GM12874 (cell line): ENCODE results near the gene PTPRG.

Source experiments
- TF ChIP-seq, protein P1 (sequence below): IDR thresholded peaks from 2 replicates; pipeline ENCODE4 v1.5.1; 2011; ENCODE audit warnings: low read depth, mild to moderate bottlenecking, control low read depth, low read length, moderate library complexity; ENCODE audit not compliant: insufficient read depth

Gene PTPRG

GRCh38 chr3:62261121-62261520, 699.8 kb downstream of the PTPRG start:
- TF ChIP-seq, protein P1, sequence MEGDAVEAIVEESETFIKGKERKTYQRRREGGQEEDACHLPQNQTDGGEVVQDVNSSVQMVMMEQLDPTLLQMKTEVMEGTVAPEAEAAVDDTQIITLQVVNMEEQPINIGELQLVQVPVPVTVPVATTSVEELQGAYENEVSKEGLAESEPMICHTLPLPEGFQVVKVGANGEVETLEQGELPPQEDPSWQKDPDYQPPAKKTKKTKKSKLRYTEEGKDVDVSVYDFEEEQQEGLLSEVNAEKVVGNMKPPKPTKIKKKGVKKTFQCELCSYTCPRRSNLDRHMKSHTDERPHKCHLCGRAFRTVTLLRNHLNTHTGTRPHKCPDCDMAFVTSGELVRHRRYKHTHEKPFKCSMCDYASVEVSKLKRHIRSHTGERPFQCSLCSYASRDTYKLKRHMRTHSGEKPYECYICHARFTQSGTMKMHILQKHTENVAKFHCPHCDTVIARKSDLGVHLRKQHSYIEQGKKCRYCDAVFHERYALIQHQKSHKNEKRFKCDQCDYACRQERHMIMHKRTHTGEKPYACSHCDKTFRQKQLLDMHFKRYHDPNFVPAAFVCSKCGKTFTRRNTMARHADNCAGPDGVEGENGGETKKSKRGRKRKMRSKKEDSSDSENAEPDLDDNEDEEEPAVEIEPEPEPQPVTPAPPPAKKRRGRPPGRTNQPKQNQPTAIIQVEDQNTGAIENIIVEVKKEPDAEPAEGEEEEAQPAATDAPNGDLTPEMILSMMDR: no peak

DNA sequence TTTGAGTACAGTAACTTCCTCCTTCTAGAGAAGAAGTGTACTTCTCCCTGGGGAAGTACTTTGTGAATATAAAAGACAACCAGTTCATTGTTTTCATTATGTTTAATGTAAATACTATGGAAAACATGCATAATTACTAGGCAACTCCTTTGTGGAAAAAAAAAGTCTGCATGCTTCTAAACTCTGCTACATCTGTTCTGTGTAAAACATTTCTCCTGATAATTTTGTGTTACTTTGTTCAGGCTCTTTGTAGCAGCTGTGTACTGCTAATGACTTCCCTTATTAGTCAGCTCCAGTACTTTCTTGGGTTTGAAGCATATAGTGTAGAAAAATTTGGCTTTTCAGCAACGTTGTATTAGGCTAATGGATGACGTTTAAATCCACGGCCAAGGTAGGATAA, 700.4 kb downstream of the PTPRG start:
- TF ChIP-seq, protein P1: no peak

DNA sequence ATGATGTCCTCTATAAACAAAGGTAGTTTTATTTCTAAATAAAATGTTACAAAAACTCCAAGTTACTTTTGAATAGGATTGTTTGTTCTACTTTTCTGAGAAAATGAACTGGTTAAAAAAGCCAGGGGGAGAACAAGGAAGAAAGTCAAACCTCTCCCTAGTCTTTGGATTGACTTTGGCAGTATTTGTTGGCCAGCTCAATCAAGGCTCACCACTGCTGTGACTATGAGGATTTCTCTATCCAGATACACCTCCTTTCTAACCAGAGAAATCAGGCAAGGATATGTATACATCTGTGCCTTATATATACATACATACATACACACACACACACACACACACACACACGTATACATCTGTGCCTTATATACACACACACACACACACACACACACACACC, 704.2 kb downstream of the PTPRG start:
- TF ChIP-seq, protein P1: no peak

- TF ChIP-seq, protein P1: no peak
These were observed 705.4 kb downstream of the PTPRG start for GRCh38 chr3:62266668-62267283.

DNA sequence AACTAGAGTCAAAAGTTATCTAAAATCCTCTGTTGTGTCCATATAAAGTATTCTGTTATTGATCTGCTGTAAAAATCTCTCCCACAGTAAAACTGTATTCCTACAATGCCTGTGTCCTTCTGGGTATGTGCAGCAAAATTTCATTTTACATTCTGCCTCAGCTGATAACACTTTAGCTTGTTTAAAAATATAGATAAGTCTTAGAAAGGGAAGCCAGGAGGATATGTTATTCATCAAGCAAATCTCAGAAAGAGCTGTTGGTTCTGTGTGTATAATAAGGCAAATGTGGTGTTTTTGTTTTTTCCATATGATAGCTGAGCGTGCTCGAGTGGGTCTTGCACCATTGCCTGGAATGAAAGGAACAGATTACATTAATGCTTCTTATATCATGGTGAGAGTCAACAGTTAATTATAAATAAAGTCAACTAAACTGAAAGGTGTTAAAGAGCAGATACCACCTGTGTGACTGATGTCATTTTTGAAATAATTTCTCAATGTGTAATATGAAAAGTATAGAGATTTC, 715.3 kb downstream of the PTPRG start:
- TF ChIP-seq, protein P1: no peak

DNA sequence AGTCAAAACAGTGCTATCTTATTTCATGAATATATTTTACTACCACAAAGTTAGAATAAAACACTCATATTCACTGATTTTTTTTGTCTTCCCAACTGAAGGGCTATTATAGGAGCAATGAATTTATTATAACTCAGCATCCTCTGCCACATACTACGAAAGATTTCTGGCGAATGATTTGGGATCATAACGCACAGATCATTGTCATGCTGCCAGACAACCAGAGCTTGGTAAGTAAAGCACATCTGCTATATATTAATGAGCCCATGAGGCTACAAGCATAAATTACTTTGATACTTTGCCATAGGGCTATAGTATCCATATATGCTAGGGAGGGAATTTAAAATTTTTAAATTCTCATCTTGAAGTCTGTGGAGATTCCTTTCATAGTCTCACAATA, 716.1 kb downstream of the PTPRG start:
- TF ChIP-seq, protein P1: no peak

DNA sequence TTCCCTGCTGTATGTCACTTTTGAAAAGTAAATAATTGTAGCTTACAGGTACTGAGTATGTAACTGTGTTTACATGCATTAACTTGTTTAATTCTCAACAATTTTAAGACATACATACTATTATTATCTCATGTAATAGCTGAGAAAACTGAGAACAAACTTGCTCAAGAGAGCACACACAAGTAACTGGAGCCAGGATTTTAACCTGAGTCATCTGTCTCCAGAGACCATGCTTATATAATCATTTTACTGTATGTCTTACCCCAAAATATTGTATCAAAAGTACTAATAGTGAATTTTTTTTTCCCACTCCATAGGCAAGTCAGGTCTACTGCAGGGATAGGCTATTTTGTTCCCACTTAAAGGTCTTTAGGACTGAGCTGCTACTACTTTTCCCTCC, 716.6 kb downstream of the PTPRG start:
- TF ChIP-seq, protein P1: no peak
